HG02884 (cell line): ENCODE data around the gene FAM219A.
A peak's percentile ranks its signal among the peaks of the same experiment; 100 is the strongest.

Source experiments
- ATAC-seq: cut with Tn5 transposase; IDR thresholded peaks from one replicate; pipeline ENCODE4 v1.9.1; 2021; ENCODE audit warnings: mild to moderate bottlenecking, moderate library complexity; ENCODE audit not compliant: unreplicated experiment

FAM219A gene, protein sequence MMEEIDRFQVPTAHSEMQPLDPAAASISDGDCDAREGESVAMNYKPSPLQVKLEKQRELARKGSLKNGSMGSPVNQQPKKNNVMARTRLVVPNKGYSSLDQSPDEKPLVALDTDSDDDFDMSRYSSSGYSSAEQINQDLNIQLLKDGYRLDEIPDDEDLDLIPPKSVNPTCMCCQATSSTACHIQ

DNA sequence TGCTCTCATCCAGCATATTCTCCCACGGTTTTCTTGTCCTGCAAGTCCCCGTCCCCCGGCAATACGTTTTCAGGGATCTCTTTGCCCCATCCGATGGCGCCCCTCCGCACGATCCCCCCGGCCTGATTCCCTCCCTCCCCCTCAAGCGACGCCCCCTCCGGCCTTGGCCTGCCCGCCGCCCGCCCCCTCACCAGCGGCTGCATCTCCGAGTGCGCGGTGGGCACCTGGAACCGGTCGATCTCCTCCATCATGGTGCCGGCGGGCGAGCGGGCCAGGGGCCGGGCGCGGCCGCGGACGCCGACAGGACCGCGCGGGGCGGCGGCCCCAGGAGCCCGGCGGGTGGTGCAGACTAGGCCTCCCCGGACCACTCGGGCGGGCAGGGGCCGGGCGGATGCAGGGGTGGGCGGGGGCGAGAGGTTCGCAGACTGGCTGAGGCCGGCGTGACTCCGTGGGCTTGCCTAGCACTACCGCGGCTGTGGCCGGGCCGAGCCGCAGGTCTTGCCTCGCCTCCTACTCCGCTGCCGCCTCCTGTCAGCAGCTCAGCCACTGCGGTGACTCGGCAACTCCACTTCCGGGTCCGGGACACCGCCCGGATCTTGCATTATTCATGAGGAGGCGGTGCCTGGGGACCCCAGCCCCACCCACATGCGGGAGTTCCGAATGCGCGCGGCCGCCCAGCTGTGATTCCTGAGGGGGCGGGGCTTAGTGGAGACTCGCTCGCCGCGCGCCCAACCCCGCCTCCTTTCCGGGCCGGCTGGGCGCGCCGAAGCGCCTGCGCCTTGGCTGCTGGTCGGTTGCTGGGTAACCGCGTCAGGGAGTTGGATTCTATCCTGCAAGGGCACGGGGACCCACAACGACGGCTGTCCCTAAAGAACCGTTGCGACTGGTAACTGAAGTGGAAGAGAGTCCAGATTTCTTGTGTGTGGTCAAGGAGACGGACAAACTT lies at the start of gene FAM219A, which contains the start of gene DNAI1:
Gene FAM219A, minus strand, starts transcription at position 558 of the 946 bp plus-strand sequence. Its CDS starts 307 bp downstream, at position 251.
Gene DNAI1, plus strand, starts transcription at position 793 of the 946 bp plus-strand sequence. CDS start 201 bp downstream, outside the sequence.
- ATAC-seq, result peak; percentile 98

DNA sequence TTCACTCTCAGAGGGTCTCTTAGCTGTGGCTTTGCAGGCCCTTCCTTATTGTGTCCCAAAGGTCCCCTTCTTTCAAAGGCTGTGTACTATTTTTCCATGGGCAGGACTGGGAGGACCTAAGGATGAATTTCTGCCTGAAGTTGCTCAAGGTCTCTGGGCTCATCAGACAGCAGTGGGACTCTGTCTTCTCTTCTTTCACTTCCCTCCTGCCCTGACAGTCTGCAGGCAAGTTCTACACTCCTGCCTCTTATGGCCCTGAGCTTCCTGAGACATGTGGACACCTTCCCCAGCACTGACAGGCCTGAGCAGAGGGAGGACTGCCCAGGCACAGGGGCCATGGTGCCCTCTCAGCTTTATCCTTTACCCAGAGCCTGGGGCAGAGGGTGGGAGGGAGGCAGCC lies 49.6 kb upstream of the FAM219A start:
- no peak for ATAC-seq

DNA sequence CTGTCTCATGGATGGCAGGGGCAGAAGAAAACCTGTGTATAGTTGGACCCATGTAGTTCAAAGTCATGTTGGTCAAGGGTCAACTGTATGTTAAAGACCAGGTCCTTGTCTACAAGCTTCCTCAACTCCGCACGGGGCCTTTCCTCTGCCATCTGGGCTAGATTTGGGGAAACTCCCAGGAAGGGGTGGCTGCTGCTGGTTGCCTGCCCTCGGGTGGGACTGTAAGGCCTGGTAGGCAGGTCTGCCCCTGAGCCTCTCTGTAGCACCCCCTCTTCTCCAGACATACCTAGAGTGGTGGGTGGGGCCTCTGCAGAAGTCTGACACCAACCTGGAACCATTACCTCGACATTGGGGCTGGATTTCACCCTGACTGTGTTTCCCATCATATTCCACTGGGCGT lies 49.2 kb upstream of the FAM219A start:
- no peak for ATAC-seq

DNA sequence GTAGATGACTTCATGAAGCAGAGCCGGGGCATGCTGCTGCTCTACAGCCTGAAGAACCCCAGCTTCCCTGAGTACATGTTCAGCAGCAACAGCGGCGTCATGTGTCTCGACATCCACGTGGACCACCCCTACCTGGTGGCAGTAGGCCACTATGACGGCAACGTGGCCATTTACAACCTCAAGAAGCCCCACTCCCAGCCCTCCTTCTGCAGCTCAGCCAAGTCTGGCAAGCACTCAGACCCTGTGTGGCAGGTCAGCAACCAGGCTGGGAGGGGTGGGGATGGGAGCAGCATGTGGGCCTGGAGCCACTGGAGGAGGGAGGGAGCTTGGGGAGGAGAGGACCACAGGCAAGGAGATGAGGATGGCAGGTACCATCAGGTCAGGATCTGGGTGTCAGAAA lies 48.3 kb upstream of the FAM219A start:
- ATAC-seq, result no peak

- no peak for ATAC-seq
Observed at GRCh38 chr9:34505370-34506120, 47.2 kb upstream of the FAM219A start.

GRCh38 chr9:34503406-34503805 lies 45.0 kb upstream of the FAM219A start:
- no peak for ATAC-seq

DNA sequence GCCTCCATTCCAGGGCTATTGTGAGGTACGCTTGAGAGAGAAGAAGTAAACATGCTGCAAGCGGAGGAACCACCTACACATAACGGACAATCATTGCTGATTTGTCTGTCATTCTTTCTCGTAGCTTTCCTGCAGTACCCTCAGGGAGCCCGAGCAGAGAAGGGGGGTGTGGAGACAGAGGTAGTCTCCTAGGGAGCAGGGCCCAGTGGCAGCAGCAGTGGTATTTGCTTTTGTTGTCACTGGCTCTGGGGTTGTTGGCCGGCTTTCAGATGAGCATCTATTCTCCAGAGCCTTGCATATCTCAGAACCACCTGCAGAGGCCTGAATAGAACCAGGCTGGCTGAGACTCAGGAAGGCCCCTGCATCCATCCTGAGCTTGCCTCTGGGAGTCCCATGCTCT lies 44.5 kb upstream of the FAM219A start:
- ATAC-seq, result no peak

GRCh38 chr9:34502471-34502870 lies 44.1 kb upstream of the FAM219A start:
- no peak for ATAC-seq

GRCh38 chr9:34501889-34502425 lies 43.6 kb upstream of the FAM219A start:
- ATAC-seq, result no peak

- ATAC-seq, result no peak
Observed at GRCh38 chr9:34501372-34501771, 43.0 kb upstream of the FAM219A start.

GRCh38 chr9:34500623-34501267 lies 42.4 kb upstream of the FAM219A start:
- no peak for ATAC-seq

DNA sequence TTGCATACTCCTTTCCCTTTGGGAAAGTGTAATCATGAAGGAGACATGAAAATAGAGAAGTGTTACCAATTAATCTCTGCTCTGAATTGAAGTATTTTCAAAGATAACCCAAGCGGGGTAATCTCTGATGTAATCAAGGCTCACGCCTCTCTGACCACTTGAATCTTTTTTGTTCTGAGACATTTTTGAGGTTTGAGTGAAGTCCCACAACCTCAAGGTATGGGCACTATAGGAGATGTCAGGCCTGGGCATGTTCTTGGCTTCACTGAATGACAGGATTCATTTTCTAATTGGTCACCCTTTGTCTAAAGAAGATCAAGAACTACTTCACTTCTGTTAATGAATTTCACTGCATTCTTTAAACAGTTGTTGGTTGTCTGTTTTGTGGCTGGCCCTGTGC lies 40.7 kb upstream of the FAM219A start:
- no peak for ATAC-seq

DNA sequence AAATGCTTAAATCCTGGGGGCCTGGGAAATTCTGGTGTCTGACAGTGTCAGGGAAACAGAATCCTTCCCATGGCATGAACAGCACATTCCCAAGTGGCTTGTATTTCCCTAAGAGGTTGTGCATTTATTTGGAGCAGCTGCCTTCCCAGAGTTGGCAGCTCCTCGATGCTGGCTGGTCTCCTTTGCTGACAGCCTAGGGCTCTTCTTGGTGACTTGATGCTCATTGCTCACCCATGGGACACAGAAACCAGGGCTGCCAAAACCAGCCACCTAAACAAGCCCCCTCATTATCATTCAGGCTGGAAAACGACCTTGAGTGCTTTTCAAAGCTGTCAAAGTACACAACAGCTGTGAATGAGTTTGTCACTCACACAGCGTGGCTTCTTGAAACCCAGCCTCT lies 40.2 kb upstream of the FAM219A start:
- no peak for ATAC-seq

DNA sequence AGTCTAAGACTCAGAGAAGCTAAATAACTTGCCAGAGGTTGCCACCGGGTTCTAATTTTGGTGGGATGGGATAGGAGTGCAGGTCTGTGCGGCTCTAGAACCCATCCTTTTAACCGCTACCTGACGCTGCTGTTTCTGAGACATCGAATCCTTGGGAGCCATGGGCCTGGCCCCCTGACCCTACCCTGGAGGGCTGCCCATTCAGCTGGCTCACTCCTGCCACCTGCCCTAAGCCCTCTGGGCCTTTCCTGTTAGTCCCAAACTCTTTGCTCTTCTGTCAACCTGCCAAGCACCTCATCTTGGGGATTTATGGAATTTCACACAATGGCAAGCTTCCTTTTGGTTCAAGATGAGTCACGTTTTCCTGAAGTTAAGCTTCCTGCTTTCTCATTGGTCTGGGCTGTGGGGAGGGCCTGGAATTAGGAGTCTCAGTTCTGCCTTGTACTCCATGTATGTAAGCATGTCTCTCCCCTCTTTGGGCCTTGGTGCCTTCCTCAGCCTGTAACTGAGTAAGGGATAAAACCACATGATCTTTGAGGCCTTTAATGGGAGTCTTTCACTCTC lies 37.9 kb upstream of the FAM219A start:
- ATAC-seq, result no peak

DNA sequence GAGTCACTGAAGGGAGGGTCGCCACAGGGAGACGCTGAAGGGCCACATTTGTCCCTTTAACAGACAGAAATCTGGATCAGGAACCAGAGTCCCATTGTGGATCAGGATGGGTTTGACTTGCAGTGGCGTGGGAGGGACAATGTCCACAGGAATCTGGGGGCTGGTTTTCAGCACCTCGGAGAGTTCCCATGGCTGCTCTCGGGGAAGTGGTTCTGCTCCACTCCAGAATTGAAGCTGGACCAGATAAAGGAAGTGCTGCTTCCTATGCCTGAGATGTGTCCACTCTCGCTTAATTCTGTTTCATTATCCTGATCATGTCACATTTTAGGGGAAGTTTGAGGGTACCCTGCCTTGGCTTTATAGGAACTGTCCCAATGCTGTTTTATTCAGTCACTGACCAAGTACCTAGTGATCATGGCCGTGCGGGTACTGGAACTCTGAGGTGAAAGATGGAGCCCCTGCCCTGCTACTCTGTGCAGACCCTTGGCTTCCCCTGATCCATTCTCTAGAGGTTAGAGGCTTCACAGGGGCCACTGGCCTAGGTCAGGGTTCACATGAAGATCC lies 35.7 kb upstream of the FAM219A start:
- no peak for ATAC-seq

DNA sequence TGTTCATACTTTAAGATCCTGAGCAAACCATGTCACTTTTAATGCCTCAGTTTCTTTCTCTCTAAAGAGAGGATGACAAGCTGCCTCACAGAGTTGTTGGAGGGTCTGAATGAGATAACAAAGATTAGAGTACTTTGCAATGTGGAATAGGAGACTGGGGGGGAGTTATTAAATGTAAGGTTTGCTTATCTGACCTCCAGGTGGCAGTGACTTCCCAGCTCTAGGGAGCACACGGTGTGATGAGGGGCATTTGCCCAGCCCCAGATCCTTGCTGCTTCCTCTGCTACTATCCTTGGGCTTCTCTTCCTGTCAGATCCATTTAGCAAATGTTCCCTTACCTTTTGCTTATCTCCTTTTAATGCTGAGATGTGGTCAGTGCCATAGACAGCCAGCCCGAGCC lies 33.7 kb upstream of the FAM219A start:
- no peak for ATAC-seq

DNA sequence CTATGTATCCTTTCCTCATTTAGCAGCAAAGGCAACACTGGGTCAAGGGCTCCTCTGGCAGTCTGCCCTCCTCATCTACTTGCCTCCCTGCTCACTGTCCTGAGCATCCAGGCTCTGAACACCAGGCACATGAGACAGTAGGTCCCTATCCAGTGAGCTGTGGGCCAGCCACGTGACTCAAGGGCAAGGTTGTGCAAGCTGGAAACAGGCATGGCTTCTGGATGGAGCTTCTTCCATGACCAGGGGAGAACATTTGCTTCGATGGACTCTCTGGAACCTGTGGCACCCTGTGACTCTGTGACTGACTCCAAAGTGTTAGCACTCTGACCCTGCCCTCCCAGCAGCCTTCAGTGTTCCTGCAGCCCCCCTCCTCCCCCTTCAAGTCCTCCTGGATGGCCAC lies 33.2 kb upstream of the FAM219A start:
- ATAC-seq, result no peak

DNA sequence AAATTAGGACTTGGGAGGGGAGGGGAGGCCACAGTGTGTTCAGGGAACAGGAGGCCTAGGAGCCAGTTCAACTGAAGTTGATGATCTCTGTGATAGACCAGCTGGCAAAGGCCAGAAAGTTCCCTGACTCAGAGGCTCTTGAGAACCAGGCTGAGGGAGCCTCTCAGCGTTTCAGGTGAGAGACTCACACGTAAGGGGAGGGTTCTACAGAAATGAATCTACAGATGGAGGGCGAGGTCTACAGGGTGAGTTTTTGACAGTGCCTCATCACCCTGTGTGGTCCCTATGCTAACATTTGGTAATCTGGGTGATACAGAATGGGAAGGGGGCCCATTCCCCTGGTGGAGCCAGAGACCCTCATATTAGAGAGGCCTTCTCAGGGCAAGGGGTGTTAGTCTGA lies 32.4 kb upstream of the FAM219A start:
- no peak for ATAC-seq

DNA sequence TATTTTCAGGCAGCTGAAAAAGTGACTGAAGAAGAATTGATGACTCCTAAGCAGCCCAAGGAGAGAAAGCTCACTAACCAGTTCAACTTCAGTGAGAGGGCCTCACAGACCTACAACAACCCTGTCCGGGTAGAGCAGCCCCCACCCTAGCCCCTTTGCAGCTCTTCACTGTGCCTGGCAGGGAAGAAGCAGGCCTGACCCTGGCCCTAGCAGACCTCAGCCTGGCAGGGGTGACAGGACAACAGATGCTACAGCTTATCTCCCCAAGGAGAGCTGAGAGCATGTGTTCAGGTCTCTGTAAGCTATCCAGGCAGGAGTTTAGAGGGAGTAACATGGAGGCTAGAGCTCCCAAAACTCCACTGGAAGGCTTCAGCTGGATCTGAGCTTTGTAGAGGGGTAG lies 32.0 kb upstream of the FAM219A start:
- no peak for ATAC-seq

GRCh38 chr9:34486572-34486971 lies 28.2 kb upstream of the FAM219A start:
- no peak for ATAC-seq
